Astrocyte of the spinal cord (primary cell): ENCODE results near the gene CATSPERZ.

Experiments used
- DNase-seq: peaks from one replicate; pipeline ENCODE4 v3.0.0; 2011; ENCODE audit warnings: low read depth, low spot score
- H3K4me3 ChIP-seq: 2 replicates; pipeline ENCODE4 v1.5.1; 2011; ENCODE audit warnings: low read depth, mild to moderate bottlenecking, low read length, moderate library complexity
- CTCF ChIP-seq: IDR thresholded peaks from 2 replicates; pipeline ENCODE4 v1.5.1; 2012; ENCODE audit warnings: low read depth, mild to moderate bottlenecking, low read length, inconsistent platforms
- in situ Hi-C: cut with HindIII; loops from 2 replicates; pipeline ENCODE4 v1.10.0; 2017; ENCODE audit warnings: low sequenced_read_pairs

Gene CATSPERZ

DNA sequence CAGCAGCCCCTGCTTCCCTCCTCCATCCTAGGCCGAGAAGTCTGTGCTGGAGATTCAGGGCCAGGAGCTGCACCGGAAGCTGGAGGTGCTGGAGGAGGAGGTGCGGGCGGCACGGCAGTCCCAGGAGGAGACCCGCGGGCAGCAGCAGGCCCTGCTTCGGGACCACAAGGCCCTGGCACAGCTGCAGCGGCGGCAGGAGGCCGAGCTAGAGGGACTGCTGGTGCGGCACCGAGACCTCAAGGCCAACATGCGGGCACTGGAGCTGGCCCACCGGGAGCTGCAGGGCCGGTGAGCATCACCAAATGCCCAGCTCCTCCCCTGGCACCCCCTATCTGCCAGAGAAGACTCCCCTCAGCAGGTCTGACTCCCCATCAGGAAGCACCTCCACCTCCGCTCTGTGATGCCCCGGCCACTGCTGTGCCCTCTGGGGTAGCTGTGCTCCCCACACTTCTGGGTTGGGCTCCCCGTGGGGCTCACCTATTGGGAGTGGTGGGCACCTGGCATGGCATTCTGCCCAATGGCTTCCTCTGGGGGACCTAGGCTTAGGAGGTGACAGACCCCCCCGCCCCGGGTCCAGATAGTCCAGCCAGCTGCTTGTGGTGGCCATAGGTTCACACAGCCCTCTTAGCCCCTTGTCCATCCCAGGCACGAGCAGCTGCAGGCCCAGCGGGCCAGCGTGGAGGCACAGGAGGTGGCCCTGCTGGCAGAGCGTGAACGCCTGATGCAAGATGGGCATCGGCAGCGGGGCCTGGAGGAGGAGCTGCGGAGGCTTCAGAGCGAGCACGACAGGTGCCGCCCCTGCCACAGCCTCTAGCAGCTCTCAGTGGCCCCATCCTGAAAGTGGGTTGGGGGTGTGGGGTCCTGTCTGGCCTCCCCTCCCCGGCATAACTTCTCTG lies 52.2 kb downstream of the CATSPERZ start:
- H3K4me3 ChIP-seq, result no peak overlapping the region
- in situ Hi-C loops, result no loop called here
- TF ChIP-seq CTCF, result no peak
- no peak for DNase-seq

GRCh38 chr11:64352995-64353714 lies 53.0 kb downstream of the CATSPERZ start:
- DNase-seq, result no peak
- in situ Hi-C loops, result no loop called here
- TF ChIP-seq CTCF, result no peak
- H3K4me3 ChIP-seq, result no peak overlapping the region

DNA sequence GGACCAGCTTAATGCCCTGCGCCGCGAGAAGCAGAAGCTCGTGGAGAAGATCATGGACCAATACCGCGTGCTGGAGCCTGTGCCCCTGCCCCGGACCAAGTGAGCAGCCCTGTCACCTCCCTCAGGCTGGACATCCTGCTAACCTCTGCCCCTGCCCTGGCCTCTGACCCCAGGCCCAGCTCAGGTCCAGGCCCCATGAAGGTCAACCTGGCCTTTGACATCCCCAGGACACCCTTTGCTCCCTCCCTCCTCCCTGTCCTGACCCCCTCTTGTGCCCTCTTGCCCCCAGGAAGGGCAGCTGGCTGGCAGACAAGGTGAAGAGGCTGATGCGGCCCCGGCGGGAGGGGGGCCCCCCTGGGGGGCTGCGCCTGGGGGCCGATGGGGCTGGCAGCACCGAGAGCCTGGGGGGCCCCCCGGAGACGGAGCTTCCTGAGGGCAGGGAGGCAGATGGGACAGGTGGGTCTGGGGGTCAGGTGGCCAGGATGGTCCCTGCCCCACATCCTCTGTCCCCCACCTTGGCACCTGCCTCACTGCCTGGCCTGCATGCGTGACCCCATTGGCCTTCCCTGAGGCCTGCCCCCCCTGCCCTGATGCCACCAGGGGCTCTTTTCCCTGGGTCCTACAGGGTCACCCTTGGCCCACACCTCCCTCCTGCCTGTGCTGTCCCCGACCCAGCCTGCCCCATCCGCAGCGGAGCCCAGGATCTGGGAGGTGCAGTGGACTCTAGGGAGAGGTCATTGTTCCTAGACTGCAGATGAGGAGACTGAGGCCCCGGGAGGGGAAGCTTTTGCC lies 53.8 kb downstream of the CATSPERZ start:
- in situ Hi-C loops, result no loop called here
- no peak overlapping the region for H3K4me3 ChIP-seq
- DNase-seq, result no peak
- no peak for TF ChIP-seq CTCF
